ENCODE data around the gene ACAA1. TPM values are rescaled to one million over a fixed set of nuclear protein-coding genes. Genes with fewer than 3 reads are reported as not detected.
A peak's percentile ranks its signal among the peaks of the same experiment; 100 is the strongest.

The ACAA1 gene
- total and polyA plus RNA-seq, 9 of the 15 experiments (the other 6 are each of a cell fraction or from before 2014, with no cell fraction given) = 4.0 to 88.9 (median 57.2) TPM

GRCh38 chr3:38164952-38165721 lies 28.2 kb upstream of the ACAA1 start, which contains the start of gene OXSR1 (continued):
- TF ChIP-seq, protein P1, sequence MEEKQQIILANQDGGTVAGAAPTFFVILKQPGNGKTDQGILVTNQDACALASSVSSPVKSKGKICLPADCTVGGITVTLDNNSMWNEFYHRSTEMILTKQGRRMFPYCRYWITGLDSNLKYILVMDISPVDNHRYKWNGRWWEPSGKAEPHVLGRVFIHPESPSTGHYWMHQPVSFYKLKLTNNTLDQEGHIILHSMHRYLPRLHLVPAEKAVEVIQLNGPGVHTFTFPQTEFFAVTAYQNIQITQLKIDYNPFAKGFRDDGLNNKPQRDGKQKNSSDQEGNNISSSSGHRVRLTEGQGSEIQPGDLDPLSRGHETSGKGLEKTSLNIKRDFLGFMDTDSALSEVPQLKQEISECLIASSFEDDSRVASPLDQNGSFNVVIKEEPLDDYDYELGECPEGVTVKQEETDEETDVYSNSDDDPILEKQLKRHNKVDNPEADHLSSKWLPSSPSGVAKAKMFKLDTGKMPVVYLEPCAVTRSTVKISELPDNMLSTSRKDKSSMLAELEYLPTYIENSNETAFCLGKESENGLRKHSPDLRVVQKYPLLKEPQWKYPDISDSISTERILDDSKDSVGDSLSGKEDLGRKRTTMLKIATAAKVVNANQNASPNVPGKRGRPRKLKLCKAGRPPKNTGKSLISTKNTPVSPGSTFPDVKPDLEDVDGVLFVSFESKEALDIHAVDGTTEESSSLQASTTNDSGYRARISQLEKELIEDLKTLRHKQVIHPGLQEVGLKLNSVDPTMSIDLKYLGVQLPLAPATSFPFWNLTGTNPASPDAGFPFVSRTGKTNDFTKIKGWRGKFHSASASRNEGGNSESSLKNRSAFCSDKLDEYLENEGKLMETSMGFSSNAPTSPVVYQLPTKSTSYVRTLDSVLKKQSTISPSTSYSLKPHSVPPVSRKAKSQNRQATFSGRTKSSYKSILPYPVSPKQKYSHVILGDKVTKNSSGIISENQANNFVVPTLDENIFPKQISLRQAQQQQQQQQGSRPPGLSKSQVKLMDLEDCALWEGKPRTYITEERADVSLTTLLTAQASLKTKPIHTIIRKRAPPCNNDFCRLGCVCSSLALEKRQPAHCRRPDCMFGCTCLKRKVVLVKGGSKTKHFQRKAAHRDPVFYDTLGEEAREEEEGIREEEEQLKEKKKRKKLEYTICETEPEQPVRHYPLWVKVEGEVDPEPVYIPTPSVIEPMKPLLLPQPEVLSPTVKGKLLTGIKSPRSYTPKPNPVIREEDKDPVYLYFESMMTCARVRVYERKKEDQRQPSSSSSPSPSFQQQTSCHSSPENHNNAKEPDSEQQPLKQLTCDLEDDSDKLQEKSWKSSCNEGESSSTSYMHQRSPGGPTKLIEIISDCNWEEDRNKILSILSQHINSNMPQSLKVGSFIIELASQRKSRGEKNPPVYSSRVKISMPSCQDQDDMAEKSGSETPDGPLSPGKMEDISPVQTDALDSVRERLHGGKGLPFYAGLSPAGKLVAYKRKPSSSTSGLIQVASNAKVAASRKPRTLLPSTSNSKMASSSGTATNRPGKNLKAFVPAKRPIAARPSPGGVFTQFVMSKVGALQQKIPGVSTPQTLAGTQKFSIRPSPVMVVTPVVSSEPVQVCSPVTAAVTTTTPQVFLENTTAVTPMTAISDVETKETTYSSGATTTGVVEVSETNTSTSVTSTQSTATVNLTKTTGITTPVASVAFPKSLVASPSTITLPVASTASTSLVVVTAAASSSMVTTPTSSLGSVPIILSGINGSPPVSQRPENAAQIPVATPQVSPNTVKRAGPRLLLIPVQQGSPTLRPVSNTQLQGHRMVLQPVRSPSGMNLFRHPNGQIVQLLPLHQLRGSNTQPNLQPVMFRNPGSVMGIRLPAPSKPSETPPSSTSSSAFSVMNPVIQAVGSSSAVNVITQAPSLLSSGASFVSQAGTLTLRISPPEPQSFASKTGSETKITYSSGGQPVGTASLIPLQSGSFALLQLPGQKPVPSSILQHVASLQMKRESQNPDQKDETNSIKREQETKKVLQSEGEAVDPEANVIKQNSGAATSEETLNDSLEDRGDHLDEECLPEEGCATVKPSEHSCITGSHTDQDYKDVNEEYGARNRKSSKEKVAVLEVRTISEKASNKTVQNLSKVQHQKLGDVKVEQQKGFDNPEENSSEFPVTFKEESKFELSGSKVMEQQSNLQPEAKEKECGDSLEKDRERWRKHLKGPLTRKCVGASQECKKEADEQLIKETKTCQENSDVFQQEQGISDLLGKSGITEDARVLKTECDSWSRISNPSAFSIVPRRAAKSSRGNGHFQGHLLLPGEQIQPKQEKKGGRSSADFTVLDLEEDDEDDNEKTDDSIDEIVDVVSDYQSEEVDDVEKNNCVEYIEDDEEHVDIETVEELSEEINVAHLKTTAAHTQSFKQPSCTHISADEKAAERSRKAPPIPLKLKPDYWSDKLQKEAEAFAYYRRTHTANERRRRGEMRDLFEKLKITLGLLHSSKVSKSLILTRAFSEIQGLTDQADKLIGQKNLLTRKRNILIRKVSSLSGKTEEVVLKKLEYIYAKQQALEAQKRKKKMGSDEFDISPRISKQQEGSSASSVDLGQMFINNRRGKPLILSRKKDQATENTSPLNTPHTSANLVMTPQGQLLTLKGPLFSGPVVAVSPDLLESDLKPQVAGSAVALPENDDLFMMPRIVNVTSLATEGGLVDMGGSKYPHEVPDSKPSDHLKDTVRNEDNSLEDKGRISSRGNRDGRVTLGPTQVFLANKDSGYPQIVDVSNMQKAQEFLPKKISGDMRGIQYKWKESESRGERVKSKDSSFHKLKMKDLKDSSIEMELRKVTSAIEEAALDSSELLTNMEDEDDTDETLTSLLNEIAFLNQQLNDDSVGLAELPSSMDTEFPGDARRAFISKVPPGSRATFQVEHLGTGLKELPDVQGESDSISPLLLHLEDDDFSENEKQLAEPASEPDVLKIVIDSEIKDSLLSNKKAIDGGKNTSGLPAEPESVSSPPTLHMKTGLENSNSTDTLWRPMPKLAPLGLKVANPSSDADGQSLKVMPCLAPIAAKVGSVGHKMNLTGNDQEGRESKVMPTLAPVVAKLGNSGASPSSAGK (IDR thresholded peaks at IDR 0.05) = peak; percentile 84
- TF ChIP-seq CREM (IDR thresholded peaks at IDR 0.05; ENCODE audit: low read depth) (peak; percentile 98), FUS (optimal IDR thresholded peaks at IDR 0.05; ENCODE audit: low read depth, low read length) (no peak), NR2C2 (CRISPR knock-in tag; IDR thresholded peaks at IDR 0.05) (peak; percentile 72; the same call in 1 of the 2 replicates), NR2C2 (tag; IDR thresholded peaks at IDR 0.05) (peak; percentile 95), ZNF583 (CRISPR knock-in tag; IDR thresholded peaks at IDR 0.05) (no peak), CC2D1A (IDR thresholded peaks at IDR 0.05) (peak; percentile 9; the same call in 1 of the 2 replicates), PYGO2 (tag; IDR thresholded peaks at IDR 0.05) (no peak), HMG20B (CRISPR knock-in tag; IDR thresholded peaks at IDR 0.05) (no peak), ZNF12 (CRISPR knock-in tag; IDR thresholded peaks at IDR 0.05) (no peak), ZNF444 (CRISPR knock-in tag; IDR thresholded peaks at IDR 0.05) (no peak), ELF2 (CRISPR knock-in tag; IDR thresholded peaks at IDR 0.05) (peak; percentile 54; the same call in 1 of the 2 replicates), ZNF75A (CRISPR knock-in tag; IDR thresholded peaks at IDR 0.05) (no peak)
- TF ChIP-seq, protein P2, sequence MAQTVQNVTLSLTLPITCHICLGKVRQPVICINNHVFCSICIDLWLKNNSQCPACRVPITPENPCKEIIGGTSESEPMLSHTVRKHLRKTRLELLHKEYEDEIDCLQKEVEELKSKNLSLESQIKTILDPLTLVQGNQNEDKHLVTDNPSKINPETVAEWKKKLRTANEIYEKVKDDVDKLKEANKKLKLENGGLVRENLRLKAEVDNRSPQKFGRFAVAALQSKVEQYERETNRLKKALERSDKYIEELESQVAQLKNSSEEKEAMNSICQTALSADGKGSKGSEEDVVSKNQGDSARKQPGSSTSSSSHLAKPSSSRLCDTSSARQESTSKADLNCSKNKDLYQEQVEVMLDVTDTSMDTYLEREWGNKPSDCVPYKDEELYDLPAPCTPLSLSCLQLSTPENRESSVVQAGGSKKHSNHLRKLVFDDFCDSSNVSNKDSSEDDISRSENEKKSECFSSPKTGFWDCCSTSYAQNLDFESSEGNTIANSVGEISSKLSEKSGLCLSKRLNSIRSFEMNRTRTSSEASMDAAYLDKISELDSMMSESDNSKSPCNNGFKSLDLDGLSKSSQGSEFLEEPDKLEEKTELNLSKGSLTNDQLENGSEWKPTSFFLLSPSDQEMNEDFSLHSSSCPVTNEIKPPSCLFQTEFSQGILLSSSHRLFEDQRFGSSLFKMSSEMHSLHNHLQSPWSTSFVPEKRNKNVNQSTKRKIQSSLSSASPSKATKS (CRISPR knock-in tag; IDR thresholded peaks at IDR 0.05) = no peak
- TF ChIP-seq, protein P3, sequence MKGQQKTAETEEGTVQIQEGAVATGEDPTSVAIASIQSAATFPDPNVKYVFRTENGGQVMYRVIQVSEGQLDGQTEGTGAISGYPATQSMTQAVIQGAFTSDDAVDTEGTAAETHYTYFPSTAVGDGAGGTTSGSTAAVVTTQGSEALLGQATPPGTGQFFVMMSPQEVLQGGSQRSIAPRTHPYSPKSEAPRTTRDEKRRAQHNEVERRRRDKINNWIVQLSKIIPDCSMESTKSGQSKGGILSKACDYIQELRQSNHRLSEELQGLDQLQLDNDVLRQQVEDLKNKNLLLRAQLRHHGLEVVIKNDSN (CRISPR knock-in tag; IDR thresholded peaks at IDR 0.05) = peak; percentile 80

All from K562 (cell line).